Measurements from ENCODE around the gene CD164L2.

DNA sequence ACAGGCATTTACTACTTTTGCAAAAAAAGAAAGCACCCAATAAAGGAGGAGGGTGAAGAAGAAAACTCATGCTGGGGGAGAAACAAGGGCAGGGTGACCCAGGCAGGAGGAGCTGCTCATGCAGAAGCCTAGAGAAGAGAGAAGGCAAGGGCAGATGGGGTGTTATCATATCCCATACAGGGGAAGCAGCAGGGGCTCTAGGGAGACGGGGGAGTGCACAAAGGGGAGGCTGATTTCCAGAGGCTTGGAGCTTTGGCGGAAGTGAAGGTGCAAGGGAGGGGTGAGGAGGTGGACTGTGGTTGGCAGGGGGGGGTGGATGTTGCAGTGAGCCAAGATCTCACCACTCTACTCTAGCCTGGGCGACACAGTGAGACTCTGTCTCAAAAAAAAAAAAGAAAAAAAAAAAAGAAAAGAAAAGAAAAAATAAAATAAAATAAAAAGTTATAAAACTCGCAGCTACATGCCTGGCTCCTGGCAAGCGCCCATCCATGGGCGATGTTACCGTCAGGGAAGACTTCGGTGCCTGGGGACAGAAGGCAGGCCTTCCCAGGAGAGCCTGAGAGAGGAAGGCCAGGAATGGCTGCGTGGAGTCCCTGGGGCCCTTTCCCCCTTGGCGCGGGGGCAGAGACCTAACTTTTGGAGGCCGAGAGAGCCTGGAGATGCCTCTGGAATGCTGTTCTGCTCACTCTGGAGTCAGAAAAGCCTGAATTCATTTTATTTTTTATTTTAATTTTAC lies 5.2 kb downstream of the CD164L2 start:
- TF ChIP-seq CTCF (IDR thresholded peaks at IDR 0.05): no peak
- TF ChIP-seq EZH2 (IDR thresholded peaks at IDR 0.05; ENCODE audit: borderline replicate concordance, insufficient read depth, low read depth, low read length, poor library complexity, severe bottlenecking): no peak
